Panc1 (cell line): ENCODE results near the gene ZFAND3. TPM values are rescaled to one million over a fixed set of nuclear protein-coding genes. Genes with fewer than 3 reads are reported as not detected.

Experiments
- ATAC-seq: fragments of 200-7000 bp; cut with Tn5 transposase; 2 replicates; pipeline ENCODE4 v1.9.1; 2020; ENCODE audit warnings: mild to moderate bottlenecking, moderate library complexity
- BruUV-seq: library from RNA; stranded (reverse); fragments of 400-500 nt; replicated peaks from 2 replicates; lab custom pipeline; 2021; lab: Mats Ljungman, UMichigan
- CTCF ChIA-PET: fragments of 300-600 bp; sonication (Branson Sonifier 250); formaldehyde crosslinking; loops from one replicate; lab custom pipeline; 2022; ENCODE audit warnings: antibody characterized with exemption; lab: Charles Lee
- POLR2A ChIA-PET: fragments of 300-600 bp; sonication (Branson Sonifier 250); formaldehyde crosslinking; loops from one replicate; lab custom pipeline; 2022; ENCODE audit warnings: antibody characterized with exemption; lab: Charles Lee
- DNase-seq: peaks from one replicate; pipeline ENCODE4 v3.0.0-alpha.2; 2010; ENCODE audit warnings: low read depth, low spot score
- H3K27ac ChIP-seq: 2 replicates; pipeline ENCODE4 v1.5.1; 2011; ENCODE audit warnings: mild to moderate bottlenecking, low read length, inconsistent platforms
- H3K27me3 ChIP-seq: fragments of 200-500 bp; sonication (Bioruptor generic); 2 replicates; pipeline ENCODE4 v1.6.0; 2014; ENCODE audit warnings: low read length, inconsistent platforms; ENCODE audit not compliant: control insufficient read depth, insufficient read depth
- H3K36me3 ChIP-seq: fragments of 200-500 bp; sonication (Bioruptor generic); 2 replicates; pipeline ENCODE4 v1.5.1; 2014; ENCODE audit warnings: inconsistent platforms, mild to moderate bottlenecking, low read length, moderate library complexity; ENCODE audit not compliant: control insufficient read depth, insufficient read depth
- H3K4me1 ChIP-seq: 2 replicates; pipeline ENCODE4 v1.5.1; 2011; ENCODE audit warnings: inconsistent platforms, mild to moderate bottlenecking, low read length, moderate library complexity; ENCODE audit not compliant: control insufficient read depth, insufficient read depth
- H3K4me3 ChIP-seq, 2 experiments: 2 replicates each; pipeline ENCODE4 v1.5.1; 2011 to 2012; ENCODE audit warnings: low read depth in 2 of 2, low read length in 2 of 2, mild to moderate bottlenecking in 2 of 2, inconsistent platforms in 1 of 2, moderate library complexity in 1 of 2
- H3K9me3 ChIP-seq: fragments of 200-500 bp; sonication (Bioruptor generic); 2 replicates; pipeline ENCODE4 v1.5.1; 2014; ENCODE audit warnings: low read depth, mild to moderate bottlenecking, inconsistent platforms, low read length, moderate library complexity; ENCODE audit not compliant: control insufficient read depth, insufficient read depth
- POLR2AphosphoS5 ChIP-seq: IDR thresholded peaks from 2 replicates; pipeline ENCODE4 v1.6.1; 2012; ENCODE audit warnings: mild to moderate bottlenecking, low read depth, low read length, moderate library complexity
- REST ChIP-seq, 2 experiments: IDR thresholded peaks; 2 replicates each; pipeline ENCODE4 v1.6.1; 2011 to 2012; ENCODE audit warnings: low read depth in 2 of 2, control low read depth in 1 of 2, low read length in 1 of 2, mild to moderate bottlenecking in 1 of 2, moderate library complexity in 1 of 2; ENCODE audit not compliant: insufficient read depth in 1 of 2
- SIN3A ChIP-seq: IDR thresholded peaks from 2 replicates; pipeline ENCODE4 v1.6.1; 2012; ENCODE audit warnings: low read depth, mild to moderate bottlenecking, low read length, moderate library complexity, borderline replicate concordance; ENCODE audit not compliant: insufficient read depth
- TCF7L2 ChIP-seq: IDR thresholded peaks from 2 replicates; pipeline ENCODE4 v1.6.1; 2011; ENCODE audit warnings: mild to moderate bottlenecking, low read depth, low read length, inconsistent platforms
- in situ Hi-C: cut with HindIII; loops from 2 replicates; pipeline ENCODE4 v1.10.0; 2016; ENCODE audit warnings: low sequenced_read_pairs, low pct_unique_long_range_greater_than_20kb
- intact Hi-C: fragments of 100-400 bp; cut with micrococcal nuclease; formaldehyde crosslinking; loops from one replicate; pipeline ENCODE4 v1.10.0; 2022; ENCODE audit not compliant: unreplicated experiment
- total RNA-seq: library from RNA; stranded (reverse); gene quantifications from one replicate; pipeline ENCODE4 v1.2.1, GENCODE V29; 2021; ENCODE audit not compliant: unreplicated experiment
- TF ChIP-seq, protein P1 (sequence below): fragments of 450-650 bp; IDR thresholded peaks from 2 replicates; pipeline ENCODE4 v1.5.1; 2017; ENCODE audit warnings: mild to moderate bottlenecking

Gene ZFAND3
- total RNA-seq, 1 experiment from 2014 or later: 95.9 TPM

- ChIA-PET CTCF (interaction anchor here (0.5 kb wide), 1 partner anchor 233 kb away, joined by 5 read pairs; no protein-coding TSS in a partner anchor), POLR2A (no interaction called here)
- intact Hi-C loops (no loop called here), in situ Hi-C loops (no loop called here)
- no TSS peak for BruUV-seq
- H3K27me3 ChIP-seq: no peaks in the 10 kb centered on the region
- no peaks in the 10 kb centered on the region for H3K36me3 ChIP-seq
- no peaks in the 10 kb centered on the region for H3K9me3 ChIP-seq
- DNase-seq (no peak), ATAC-seq (peak; percentile 22; the same call in 1 of the 2 replicates)
- no peaks in the 10 kb centered on the region for H3K4me1 ChIP-seq
- H3K4me3 ChIP-seq: no peak overlapping the region
- H3K27ac ChIP-seq: no peak overlapping the region
- no peak for TF ChIP-seq SIN3A
- TF ChIP-seq POLR2AphosphoS5: no peak
- no peak for TF ChIP-seq TCF7L2
Observed at GRCh38 chr6:37779111-37779800, 40.3 kb upstream of the ZFAND3 start.

DNA sequence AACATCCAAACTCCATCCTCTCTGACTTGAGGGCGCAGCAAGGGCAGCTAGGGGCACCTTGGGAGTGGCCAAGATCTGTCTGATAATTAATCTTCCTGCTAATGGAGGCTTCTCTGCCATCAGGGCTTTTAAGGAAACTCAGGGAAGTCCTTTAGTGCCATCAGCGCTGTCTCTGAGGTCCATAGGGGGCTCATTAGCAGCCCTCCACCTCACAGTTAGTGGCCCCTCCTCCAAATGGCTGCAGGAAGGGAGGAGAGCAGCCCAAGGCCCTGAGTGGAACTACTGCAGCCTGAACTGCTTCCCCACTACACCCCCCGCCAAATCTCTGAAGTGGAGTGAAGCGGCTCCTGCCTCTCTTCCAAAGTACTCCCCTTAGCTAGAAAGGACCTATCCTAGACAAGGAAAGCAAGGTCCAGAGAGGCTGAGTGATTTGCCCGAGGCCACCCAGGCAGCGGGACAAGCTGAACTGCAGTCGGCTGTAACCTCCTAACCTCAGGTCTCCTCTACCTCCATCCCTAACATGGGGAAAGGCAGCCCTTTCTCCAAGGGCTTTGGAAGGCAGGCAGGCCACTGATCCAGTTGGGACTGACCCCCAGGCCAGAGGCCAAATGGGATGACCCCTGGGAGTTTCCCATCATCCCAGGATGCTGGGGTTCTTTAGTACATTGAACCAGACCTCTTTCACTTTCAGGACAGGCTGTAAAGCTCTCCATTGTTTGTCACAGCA is 39.5 kb upstream of the ZFAND3 start:
- in situ Hi-C loops (no loop called here), intact Hi-C loops (no loop called here)
- POLR2A ChIA-PET: interaction anchor here (0.6 kb wide), 1 partner anchor 857 kb away, joined by 3 read pairs; no protein-coding TSS in a partner anchor
- Histone ChIP-seq H3K27me3 (no peaks in the 10 kb centered on the region), H3K4me3 (no peak overlapping the region), H3K36me3 (no peaks in the 10 kb centered on the region), H3K4me1 (no peaks in the 10 kb centered on the region), H3K27ac (no peak overlapping the region), H3K9me3 (no peaks in the 10 kb centered on the region)
- DNase-seq (no peak), ATAC-seq (no peak; the same call in 1 of the 2 replicates)
- no TSS peak for BruUV-seq
- TF ChIP-seq, protein P1, sequence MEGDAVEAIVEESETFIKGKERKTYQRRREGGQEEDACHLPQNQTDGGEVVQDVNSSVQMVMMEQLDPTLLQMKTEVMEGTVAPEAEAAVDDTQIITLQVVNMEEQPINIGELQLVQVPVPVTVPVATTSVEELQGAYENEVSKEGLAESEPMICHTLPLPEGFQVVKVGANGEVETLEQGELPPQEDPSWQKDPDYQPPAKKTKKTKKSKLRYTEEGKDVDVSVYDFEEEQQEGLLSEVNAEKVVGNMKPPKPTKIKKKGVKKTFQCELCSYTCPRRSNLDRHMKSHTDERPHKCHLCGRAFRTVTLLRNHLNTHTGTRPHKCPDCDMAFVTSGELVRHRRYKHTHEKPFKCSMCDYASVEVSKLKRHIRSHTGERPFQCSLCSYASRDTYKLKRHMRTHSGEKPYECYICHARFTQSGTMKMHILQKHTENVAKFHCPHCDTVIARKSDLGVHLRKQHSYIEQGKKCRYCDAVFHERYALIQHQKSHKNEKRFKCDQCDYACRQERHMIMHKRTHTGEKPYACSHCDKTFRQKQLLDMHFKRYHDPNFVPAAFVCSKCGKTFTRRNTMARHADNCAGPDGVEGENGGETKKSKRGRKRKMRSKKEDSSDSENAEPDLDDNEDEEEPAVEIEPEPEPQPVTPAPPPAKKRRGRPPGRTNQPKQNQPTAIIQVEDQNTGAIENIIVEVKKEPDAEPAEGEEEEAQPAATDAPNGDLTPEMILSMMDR: no peak
- no peak for TF ChIP-seq TCF7L2
- no peak for TF ChIP-seq SIN3A
- TF ChIP-seq POLR2AphosphoS5: no peak
- no peak for TF ChIP-seq REST (IDR thresholded peaks at IDR 0.05; ENCODE audit: insufficient read depth in 1 of 2, low read depth in 2 of 2, low read length in 1 of 2)
- CTCF ChIA-PET: interaction anchor here (0.5 kb wide), 1 partner anchor 232 kb away, joined by 5 read pairs; no protein-coding TSS in a partner anchor
